CD14-positive monocyte (primary cell): Measurements from ENCODE around the gene UST. TPM values are rescaled to one million over a fixed set of nuclear protein-coding genes. Genes with fewer than 3 reads are reported as not detected.

Experiments
- DNase-seq, 3 donors: peaks; one replicate each; pipeline ENCODE4 v3.0.0-alpha.2; 2011 to 2022
- H2AFZ ChIP-seq: 2 replicates; pipeline ENCODE4 v1.6.0; 2012; ENCODE audit warnings: mild to moderate bottlenecking, low read depth, low read length, inconsistent platforms; ENCODE audit not compliant: insufficient read depth, poor library complexity, severe bottlenecking
- H3K27ac ChIP-seq, 2 donors: 1 replicate in 1 of 2; 2 replicates in 1 of 2; pipeline ENCODE4 v1.5.1; 2012 to 2013; ENCODE audit warnings: low read length in 2 of 2, control low read depth in 1 of 2, inconsistent platforms in 1 of 2, low read depth in 1 of 2, mild to moderate bottlenecking in 1 of 2
- H3K27me3 ChIP-seq, 2 donors: one replicate each; pipeline versions ENCODE4 v1.6.0 to v1.6.1; 2011 to 2013; ENCODE audit warnings: low read length in 2 of 2; ENCODE audit not compliant: control insufficient read depth in 2 of 2, insufficient read depth in 2 of 2
- H3K36me3 ChIP-seq, 2 donors: replicated peaks in 1 of 2; 1 replicate in 1 of 2; 2 replicates in 1 of 2; pipeline versions ENCODE4 v1.5.1 to v1.6.1; 2012 to 2013; ENCODE audit warnings: low read length in 2 of 2, control low read depth in 1 of 2, inconsistent platforms in 1 of 2, mild to moderate bottlenecking in 1 of 2; ENCODE audit not compliant: insufficient read depth in 2 of 2, control insufficient read depth in 1 of 2
- H3K4me1 ChIP-seq, 2 donors: 1 replicate in 1 of 2; 2 replicates in 1 of 2; pipeline versions ENCODE4 v1.5.1 to v1.6.1; 2012 to 2013; ENCODE audit warnings: low read length in 2 of 2, control low read depth in 1 of 2, inconsistent platforms in 1 of 2, mild to moderate bottlenecking in 1 of 2, moderate library complexity in 1 of 2; ENCODE audit not compliant: insufficient read depth in 2 of 2, control insufficient read depth in 1 of 2
- H3K4me2 ChIP-seq: replicated peaks from 2 replicates; pipeline ENCODE3; 2012; ENCODE audit warnings: low read length, moderate library complexity, mild to moderate bottlenecking; ENCODE audit not compliant: poor library complexity, severe bottlenecking; ENCODE audit errors: extremely low read depth
- H3K4me3 ChIP-seq, 3 experiments: fragments of 200-600 bp in 1 of 3; sonication (generic) in 1 of 3; replicated peaks in 1 of 3; 1 replicate in 2 of 3; 2 replicates in 1 of 3; pipeline ENCODE4 v1.5.1; 2011 to 2013; ENCODE audit warnings: low read length in 3 of 3, mild to moderate bottlenecking in 3 of 3, control low read depth in 2 of 3, low read depth in 2 of 3, inconsistent platforms in 1 of 3, moderate library complexity in 1 of 3
- H3K79me2 ChIP-seq: 2 replicates; pipeline ENCODE4 v1.6.0; 2012; ENCODE audit warnings: mild to moderate bottlenecking, control low read depth, inconsistent platforms, low read length, moderate library complexity; ENCODE audit not compliant: insufficient read depth
- H3K9ac ChIP-seq: 2 replicates; pipeline ENCODE4 v1.6.0; 2017; ENCODE audit warnings: low read length, mild to moderate bottlenecking; ENCODE audit not compliant: insufficient read depth, poor library complexity, severe bottlenecking
- H3K9me3 ChIP-seq, 2 donors: replicated peaks in 1 of 2; 1 replicate in 1 of 2; 2 replicates in 1 of 2; pipeline versions ENCODE4 v1.5.1 to v1.6.1; 2012 to 2013; ENCODE audit warnings: low read length in 2 of 2, control low read depth in 1 of 2; ENCODE audit not compliant: control insufficient read depth in 1 of 2, insufficient read depth in 1 of 2
- H4K20me1 ChIP-seq: 2 replicates; pipeline ENCODE4 v1.6.0; 2012; ENCODE audit warnings: mild to moderate bottlenecking, low read length, control low read depth, moderate library complexity; ENCODE audit not compliant: insufficient read depth
- H3K27ac Mint-ChIP-seq, 7 donors: one replicate each; pipeline ENCODE4 v1.8.0; 2020; ENCODE audit warnings: mild to moderate bottlenecking in 7 of 7, mixed read lengths in 7 of 7, moderate library complexity in 6 of 7, inconsistent platforms in 2 of 7
- H3K27me3 Mint-ChIP-seq, 3 donors: one replicate each; pipeline ENCODE4 v1.8.0; 2021 to 2022; ENCODE audit warnings: low read depth in 3 of 3, mild to moderate bottlenecking in 3 of 3, mixed read lengths in 3 of 3, moderate library complexity in 3 of 3, inconsistent platforms in 1 of 3
- H3K36me3 Mint-ChIP-seq, 2 donors: one replicate each; pipeline ENCODE4 v1.8.0; 2020; ENCODE audit warnings: mixed read lengths in 2 of 2, inconsistent platforms in 1 of 2, mild to moderate bottlenecking in 1 of 2
- H3K4me1 Mint-ChIP-seq: one replicate; pipeline ENCODE4 v1.8.0; 2020; ENCODE audit warnings: mild to moderate bottlenecking, mixed read lengths
- H3K4me3 Mint-ChIP-seq, 2 donors: one replicate each; pipeline ENCODE4 v1.8.0; 2020; ENCODE audit warnings: mild to moderate bottlenecking in 2 of 2, mixed read lengths in 2 of 2, moderate library complexity in 1 of 2
- H3K9me3 Mint-ChIP-seq, 7 donors: one replicate each; pipeline ENCODE4 v1.8.0; 2020 to 2022; ENCODE audit warnings: mixed read lengths in 7 of 7, mild to moderate bottlenecking in 6 of 7, moderate library complexity in 6 of 7, inconsistent platforms in 2 of 7
- CTCF ChIP-seq: fragments of 200-600 bp; IDR thresholded peaks from one replicate; pipeline ENCODE4 v1.8.0; 2022; ENCODE audit warnings: antibody characterized with exemption, mild to moderate bottlenecking
- WGBS: methylation state at CpG from one replicate; pipeline ENCODE4 v1.1.5; 2013; ENCODE audit warnings: missing lambda C conversion rate; ENCODE audit not compliant: insufficient coverage; 5-methylcytosine and 5-hydroxymethylcytosine counted together
- intact Hi-C, 2 donors: fragments of 100-400 bp; cut with micrococcal nuclease; formaldehyde crosslinking; loops; one replicate each; pipeline versions ENCODE4 v1.15.0 to v1.15.1; 2023
- polyA plus RNA-seq, 3 donors: library from polyadenylated mRNA; depleted of rRNA in 1 of 3; unstranded in 2 of 3; stranded (reverse) in 1 of 3; fragments of 300-500 nt in 2 of 3; fragments of >200 nt in 1 of 3; fragmentation: Illumina TruSeq in 2 of 3; gene quantifications; 1 replicate in 2 of 3; 2 replicates in 1 of 3; pipeline ENCODE4 v1.2.3, GENCODE V29; 2012 to 2021

Gene UST
- polyA plus RNA-seq, 3 donors = 0.33 to 0.53 (median 0.48) TPM

GRCh38 chr6:149056777-149057463, 310.1 kb downstream of the UST start:
- H3K27ac ChIP-seq = no peak overlapping the region
- no peaks in the 10 kb centered on the region for H3K36me3 ChIP-seq
- Mint-ChIP-seq H3K36me3 (no peaks in the 10 kb centered on the region), H3K27ac (no peak overlapping the region), H3K4me1 (peaks cover 30% of the 10 kb centered on the region), H3K4me3 (no peak overlapping the region), H3K27me3 (peaks cover 4 to 9% (median 8%) of the 10 kb centered on the region in 3 donors), H3K9me3 (no peaks in the 10 kb centered on the region)
- H4K20me1 ChIP-seq = no peaks in the 10 kb centered on the region
- no peak overlapping the region for H3K4me3 ChIP-seq
- TF ChIP-seq CTCF = no peak
- intact Hi-C loops = no loop called here
- no peak overlapping the region for H3K9ac ChIP-seq
- DNase-seq = no peak
- WGBS = no CpG with 5 or more reads among the region's 4 CpGs
- H3K27me3 ChIP-seq = no peaks in the 10 kb centered on the region
- H3K9me3 ChIP-seq = no peaks in the 10 kb centered on the region
- peaks cover 14 to 26% of the 10 kb centered on the region in 2 donors for H3K4me1 ChIP-seq
- H3K79me2 ChIP-seq = no peaks in the 10 kb centered on the region
- no peak overlapping the region for H3K4me2 ChIP-seq
- H2AFZ ChIP-seq = no peak overlapping the region

- Mint-ChIP-seq H3K4me3 (no peak overlapping the region), H3K36me3 (no peaks in the 10 kb centered on the region), H3K27ac (no peak overlapping the region), H3K27me3 (peaks cover 4 to 9% (median 8%) of the 10 kb centered on the region in 3 donors), H3K9me3 (no peaks in the 10 kb centered on the region), H3K4me1 (peaks cover 30% of the 10 kb centered on the region)
- Histone ChIP-seq H4K20me1 (no peaks in the 10 kb centered on the region), H3K27me3 (no peaks in the 10 kb centered on the region), H3K27ac (no peak overlapping the region), H2AFZ (no peak overlapping the region), H3K9ac (no peak overlapping the region), H3K79me2 (no peaks in the 10 kb centered on the region), H3K4me2 (no peak overlapping the region), H3K4me3 (no peak overlapping the region), H3K36me3 (no peaks in the 10 kb centered on the region), H3K9me3 (no peaks in the 10 kb centered on the region), H3K4me1 (peaks cover 14 to 26% of the 10 kb centered on the region in 2 donors)
- no peak for DNase-seq
- intact Hi-C loops = no loop called here
- WGBS = no CpG with 5 or more reads among the region's 1 CpG
- TF ChIP-seq CTCF = no peak
Measured at GRCh38 chr6:149057464-149057840, 310.6 kb downstream of the UST start.
